Calu3 (cell line): ENCODE results near the gene TRIM17. TPM values are rescaled to one million over a fixed set of nuclear protein-coding genes. Genes with fewer than 3 reads are reported as not detected.

Experiments
- BruUV-seq: library from RNA; stranded (reverse); fragments of 400-500 nt; replicated peaks from 2 replicates; lab custom pipeline; 2021; lab: Mats Ljungman, UMichigan
- CTCF ChIA-PET: fragments of 300-600 bp; sonication (Branson Sonifier 250); formaldehyde crosslinking; loops from one replicate; lab custom pipeline; 2022; ENCODE audit warnings: antibody characterized with exemption; lab: Charles Lee
- DNase-seq: peaks from one replicate; pipeline ENCODE4 v3.0.0; 2022
- H3K27ac Mint-ChIP-seq: one replicate; pipeline ENCODE4 v1.8.0; 2022; ENCODE audit warnings: mixed read lengths; ENCODE audit not compliant: unreplicated experiment
- H3K27me3 Mint-ChIP-seq: one replicate; pipeline ENCODE4 v1.8.0; 2022; ENCODE audit warnings: mixed read lengths; ENCODE audit not compliant: unreplicated experiment
- H3K36me3 Mint-ChIP-seq: one replicate; pipeline ENCODE4 v1.8.0; 2022; ENCODE audit warnings: mild to moderate bottlenecking, moderate library complexity, mixed read lengths; ENCODE audit not compliant: insufficient read depth, unreplicated experiment
- H3K4me1 Mint-ChIP-seq: one replicate; pipeline ENCODE4 v1.8.0; 2022; ENCODE audit warnings: mild to moderate bottlenecking, low read depth, mixed read lengths; ENCODE audit not compliant: unreplicated experiment
- H3K4me3 Mint-ChIP-seq: one replicate; pipeline ENCODE4 v1.8.0; 2022; ENCODE audit warnings: mild to moderate bottlenecking, low read depth, moderate library complexity, mixed read lengths; ENCODE audit not compliant: unreplicated experiment
- H3K9me3 Mint-ChIP-seq: one replicate; pipeline ENCODE4 v1.8.0; 2022; ENCODE audit warnings: low read depth, mixed read lengths; ENCODE audit not compliant: unreplicated experiment
- intact Hi-C: fragments of 100-400 bp; cut with micrococcal nuclease; formaldehyde crosslinking; loops from one replicate; pipeline ENCODE4 v1.10.0; 2022; ENCODE audit not compliant: unreplicated experiment
- total RNA-seq: library from RNA; stranded (reverse); gene quantifications from 2 replicates; pipeline ENCODE4 v1.2.3, GENCODE V29; 2022
- TF ChIP-seq, protein P1 (sequence below): fragments of 200-600 bp; IDR thresholded peaks from one replicate; pipeline ENCODE4 v1.8.0; 2022; ENCODE audit warnings: antibody characterized with exemption; ENCODE audit not compliant: unreplicated experiment

TRIM17 gene
- total RNA-seq, 1 experiment from 2014 or later, result 3.8 TPM

DNA sequence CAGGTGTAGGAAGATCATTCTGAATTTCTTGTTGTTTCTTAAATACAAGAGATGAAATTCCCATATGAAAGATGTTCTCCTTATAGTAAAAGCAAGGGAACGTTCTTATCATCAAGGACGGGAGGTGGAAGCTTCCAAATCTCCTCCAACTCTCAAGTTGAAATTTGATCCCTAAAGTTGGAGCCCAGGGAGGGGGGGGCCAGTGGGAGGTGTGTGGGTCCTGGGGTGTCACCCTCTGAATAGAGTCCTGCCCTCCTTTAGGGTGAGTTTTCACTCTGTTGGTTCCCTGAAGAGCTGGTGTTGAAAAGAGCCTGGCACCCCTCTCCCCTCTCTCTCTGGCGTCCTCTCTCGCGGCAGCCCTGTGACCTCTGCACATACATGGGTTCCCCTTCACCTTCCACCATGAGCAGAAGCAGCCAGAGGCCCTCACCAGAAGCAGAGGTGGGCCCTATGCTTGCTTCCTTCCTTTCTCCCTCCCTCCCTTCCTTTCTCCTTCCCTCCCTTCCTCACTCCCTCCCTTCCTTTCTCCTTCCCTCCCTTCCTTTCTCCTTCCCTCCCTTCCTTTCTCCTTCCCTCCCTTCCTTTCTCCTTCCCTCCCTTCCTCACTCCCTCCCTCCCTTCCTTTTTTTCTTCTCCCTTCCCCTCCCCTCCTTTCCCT is 10.0 kb upstream of the TRIM17 start:
- DNase-seq, result no peak
- intact Hi-C loops, result no loop called here
- H3K9me3 Mint-ChIP-seq, result no peaks in the 10 kb centered on the region
- H3K36me3 Mint-ChIP-seq, result no peaks in the 10 kb centered on the region
- CTCF ChIA-PET, result no interaction called here
- peaks cover 19% of the 10 kb centered on the region for H3K4me1 Mint-ChIP-seq
- BruUV-seq, result no TSS peak
- no peak overlapping the region for H3K27ac Mint-ChIP-seq
- peaks cover 27% of the 10 kb centered on the region for H3K27me3 Mint-ChIP-seq
- TF ChIP-seq, protein P1, sequence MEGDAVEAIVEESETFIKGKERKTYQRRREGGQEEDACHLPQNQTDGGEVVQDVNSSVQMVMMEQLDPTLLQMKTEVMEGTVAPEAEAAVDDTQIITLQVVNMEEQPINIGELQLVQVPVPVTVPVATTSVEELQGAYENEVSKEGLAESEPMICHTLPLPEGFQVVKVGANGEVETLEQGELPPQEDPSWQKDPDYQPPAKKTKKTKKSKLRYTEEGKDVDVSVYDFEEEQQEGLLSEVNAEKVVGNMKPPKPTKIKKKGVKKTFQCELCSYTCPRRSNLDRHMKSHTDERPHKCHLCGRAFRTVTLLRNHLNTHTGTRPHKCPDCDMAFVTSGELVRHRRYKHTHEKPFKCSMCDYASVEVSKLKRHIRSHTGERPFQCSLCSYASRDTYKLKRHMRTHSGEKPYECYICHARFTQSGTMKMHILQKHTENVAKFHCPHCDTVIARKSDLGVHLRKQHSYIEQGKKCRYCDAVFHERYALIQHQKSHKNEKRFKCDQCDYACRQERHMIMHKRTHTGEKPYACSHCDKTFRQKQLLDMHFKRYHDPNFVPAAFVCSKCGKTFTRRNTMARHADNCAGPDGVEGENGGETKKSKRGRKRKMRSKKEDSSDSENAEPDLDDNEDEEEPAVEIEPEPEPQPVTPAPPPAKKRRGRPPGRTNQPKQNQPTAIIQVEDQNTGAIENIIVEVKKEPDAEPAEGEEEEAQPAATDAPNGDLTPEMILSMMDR, result no peak
- H3K4me3 Mint-ChIP-seq, result no peak overlapping the region

GRCh38 chr1:228424685-228425660 is 8.3 kb upstream of the TRIM17 start:
- Mint-ChIP-seq H3K4me1 (peaks cover 19% of the 10 kb centered on the region), H3K27ac (no peak overlapping the region), H3K36me3 (no peaks in the 10 kb centered on the region), H3K9me3 (peaks cover 2% of the 10 kb centered on the region), H3K4me3 (no peak overlapping the region), H3K27me3 (peaks cover 20% of the 10 kb centered on the region)
- intact Hi-C loops, result no loop called here
- CTCF ChIA-PET, result interaction anchor here (0.5 kb wide), 1 partner anchor 18 kb away, joined by 3 read pairs; the partner anchor contains the start of gene TRIM11
- TF ChIP-seq, protein P1, result no peak
- BruUV-seq, result no TSS peak
- DNase-seq, result no peak

DNA sequence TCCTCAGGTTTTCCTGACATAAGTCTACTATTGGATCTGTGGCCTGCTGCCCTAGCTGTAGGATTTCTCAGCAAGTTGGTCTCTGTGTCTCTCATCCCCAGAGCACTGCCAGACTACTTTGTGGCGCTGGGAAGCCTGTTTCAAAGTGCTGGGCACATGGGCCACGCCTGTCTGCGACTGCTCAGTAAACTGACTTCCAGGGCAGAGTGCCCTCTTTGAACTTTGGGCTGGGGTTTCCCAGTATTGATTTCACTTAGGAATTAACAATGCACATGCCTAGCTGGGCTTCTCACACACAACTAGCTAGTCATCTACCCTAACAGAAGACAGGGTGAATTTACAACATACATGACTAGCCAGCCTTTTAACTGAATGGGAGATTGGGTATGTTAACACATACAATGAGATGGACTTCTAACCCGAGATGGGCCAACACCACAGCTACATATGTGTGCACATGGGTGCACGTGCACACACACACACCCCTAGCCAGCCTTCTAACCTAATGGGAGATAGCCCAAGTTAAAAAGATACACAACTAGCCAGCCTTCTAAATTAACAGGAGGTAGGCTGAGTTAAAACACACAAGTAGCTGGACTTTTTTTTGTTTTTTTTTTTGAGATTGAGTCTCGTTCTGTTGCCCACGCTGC is 6.9 kb upstream of the TRIM17 start:
- peak; percentile 59 for DNase-seq
- Mint-ChIP-seq H3K36me3 (no peaks in the 10 kb centered on the region), H3K4me1 (peaks cover 23% of the 10 kb centered on the region), H3K9me3 (peaks cover 2% of the 10 kb centered on the region), H3K27ac (peak overlapping the region; percentile 17), H3K27me3 (peaks cover 6% of the 10 kb centered on the region), H3K4me3 (no peak overlapping the region)
- TF ChIP-seq, protein P1, result no peak
- BruUV-seq, result no TSS peak
- intact Hi-C loops, result no loop called here
- CTCF ChIA-PET, result no interaction called here
